HepG2 (cell line): ENCODE results near the gene COA3. TPM values are rescaled to one million over a fixed set of nuclear protein-coding genes. Genes with fewer than 3 reads are reported as not detected.

Source experiments
- MAZ ChIP-seq, 2 experiments: sonication (generic) in 1 of 2; formaldehyde crosslinking in 1 of 2; IDR thresholded peaks; 2 replicates each; pipeline versions ENCODE4 v1.5.0 to v1.6.1; 2012 to 2020; ENCODE audit warnings: low read depth in 2 of 2, mild to moderate bottlenecking in 2 of 2, borderline replicate concordance in 1 of 2, improper control_type of control experiment in 1 of 2, low read length in 1 of 2, missing genetic modification reagents in 1 of 2, moderate library complexity in 1 of 2
- RBM39 ChIP-seq: fragments of 200-400 bp; formaldehyde crosslinking; IDR thresholded peaks from one replicate; pipeline ENCODE4 v1.6.1; 2018; ENCODE audit warnings: antibody characterized with exemption, mild to moderate bottlenecking, low read depth, low read length; ENCODE audit not compliant: poor library complexity, severe bottlenecking
- SRSF1 ChIP-seq: fragments of 200-400 bp; formaldehyde crosslinking; optimal IDR thresholded peaks from 2 replicates; pipeline ENCODE3; 2017; ENCODE audit warnings: mild to moderate bottlenecking, low read depth, low read length, moderate library complexity
- ZNF274 ChIP-seq: sonication (generic); formaldehyde crosslinking; IDR thresholded peaks from 2 replicates; pipeline ENCODE4 v1.5.1; 2020; ENCODE audit warnings: mild to moderate bottlenecking, missing genetic modification reagents
- ZNF766 ChIP-seq: sonication (generic); formaldehyde crosslinking; IDR thresholded peaks from 2 replicates; pipeline ENCODE4 v1.5.0; 2020; ENCODE audit warnings: missing genetic modification reagents, borderline replicate concordance
- polyA plus RNA-seq, 8 experiments: library from polyadenylated mRNA; depleted of rRNA in 3 of 8; stranded (reverse) in 7 of 8; unstranded in 1 of 8; fragments of >200 nt; fragmentation: Illumina TruSeq in 4 of 8; extraction: Trizol in 4 of 8; gene quantifications; 2 replicates each; pipeline versions ENCODE4 v1.2.1 to v1.2.3, GENCODE V29; 2011 to 2016; ENCODE audit warnings: low read depth in 4 of 8, missing spikeins in 1 of 8, mixed read lengths in 1 of 8; ENCODE audit not compliant: insufficient read depth in 1 of 8
- total RNA-seq, 5 experiments: library from RNA; depleted of rRNA; stranded (reverse); fragments of >200 nt; fragmentation: Illumina TruSeq; extraction: Trizol; gene quantifications; 2 replicates each; pipeline ENCODE4 v1.2.3, GENCODE V29; 2016; ENCODE audit warnings: low read depth in 1 of 5
- TF ChIP-seq, protein P1 (sequence below): sonication (generic); formaldehyde crosslinking; IDR thresholded peaks from 2 replicates; pipeline ENCODE4 v1.8.1; 2023; ENCODE audit warnings: mild to moderate bottlenecking, inconsistent platforms, moderate library complexity, missing genetic modification reagents, borderline replicate concordance
- TF ChIP-seq, protein P2 (sequence below): sonication (generic); formaldehyde crosslinking; IDR thresholded peaks from 2 replicates; pipeline ENCODE4 v1.8.0; 2023; ENCODE audit warnings: mild to moderate bottlenecking, missing genetic modification reagents
- TF ChIP-seq, protein P3 (sequence below): sonication (generic); formaldehyde crosslinking; IDR thresholded peaks from 2 replicates; pipeline ENCODE4 v1.5.1; 2020; ENCODE audit warnings: mild to moderate bottlenecking, missing genetic modification reagents, moderate library complexity

Gene COA3
- total and polyA plus RNA-seq, 2 of the 13 experiments (the other 11 are each of a cell fraction or from before 2014, with no cell fraction given), result 133 to 202 TPM

DNA sequence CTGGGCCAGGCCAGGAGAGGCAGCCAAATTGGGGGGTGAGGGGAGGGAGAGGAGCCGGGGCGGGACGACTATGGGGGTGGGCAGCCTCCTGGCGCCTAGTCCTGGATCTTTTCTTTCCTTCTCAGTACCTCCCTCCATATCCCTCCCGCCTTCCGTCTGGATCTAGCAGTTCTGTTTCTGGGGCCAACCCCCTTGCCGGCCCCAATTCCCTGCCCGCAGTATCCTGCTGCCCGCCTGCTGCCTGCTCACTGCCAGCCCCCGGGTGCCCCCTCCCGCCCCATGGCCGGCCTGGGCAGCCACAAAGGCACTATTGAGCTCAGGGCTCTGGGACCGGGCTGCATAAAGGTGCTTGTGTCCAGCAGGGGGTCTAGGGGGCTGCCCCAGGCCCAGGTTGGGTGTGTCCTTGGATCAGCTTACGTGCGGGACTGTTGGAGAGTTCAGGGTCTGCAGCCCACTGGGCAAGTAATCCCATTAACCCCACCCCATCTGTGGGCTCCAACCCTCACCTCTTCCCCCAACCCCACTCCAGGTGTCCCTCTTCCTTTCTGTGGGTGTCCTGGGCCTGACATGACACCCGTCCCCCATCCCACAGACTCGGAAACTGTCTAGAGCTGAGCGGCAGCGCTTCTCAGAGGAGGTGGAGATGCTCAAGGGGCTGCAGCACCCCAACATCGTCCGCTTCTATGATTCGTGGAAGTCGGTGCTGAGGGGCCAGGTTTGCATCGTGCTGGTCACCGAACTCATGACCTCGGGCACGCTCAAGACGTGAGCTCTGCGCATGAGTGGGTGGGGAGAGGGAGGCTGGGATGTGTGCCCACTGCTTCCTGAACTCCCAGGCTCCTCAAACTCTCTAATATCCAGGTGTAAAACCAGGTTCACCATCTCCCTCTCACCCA lies 16.1 kb downstream of the COA3 start (continued):
- TF ChIP-seq MAZ (IDR thresholded peaks at IDR 0.05; ENCODE audit: borderline replicate concordance, low read depth, low read length) (no peak), MAZ (CRISPR knock-in tag; IDR thresholded peaks at IDR 0.05; ENCODE audit: low read depth) (peak; percentile 62; the same call in 1 of the 2 replicates), RBM39 (peak; percentile 43), ZNF274 (CRISPR knock-in tag) (0 out of 2 replicates have a peak, but pooled peaks have one; percentile 14), ZNF766 (no peak), SRSF1 (peak; percentile 76)
- TF ChIP-seq, protein P1, sequence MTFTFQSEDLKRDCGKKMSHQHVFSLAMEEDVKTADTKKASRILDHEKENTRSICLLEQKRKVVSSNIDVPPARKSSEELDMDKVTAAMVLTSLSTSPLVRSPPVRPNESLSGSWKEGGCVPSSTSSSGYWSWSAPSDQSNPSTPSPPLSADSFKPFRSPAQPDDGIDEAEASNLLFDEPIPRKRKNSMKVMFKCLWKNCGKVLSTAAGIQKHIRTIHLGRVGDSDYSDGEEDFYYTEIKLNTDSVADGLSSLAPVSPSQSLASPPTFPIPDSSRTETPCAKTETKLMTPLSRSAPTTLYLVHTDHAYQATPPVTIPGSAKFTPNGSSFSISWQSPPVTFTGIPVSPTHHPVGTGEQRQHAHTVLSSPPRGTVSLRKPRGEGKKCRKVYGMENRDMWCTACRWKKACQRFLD (CRISPR knock-in tag), result no peak
- TF ChIP-seq, protein P2, sequence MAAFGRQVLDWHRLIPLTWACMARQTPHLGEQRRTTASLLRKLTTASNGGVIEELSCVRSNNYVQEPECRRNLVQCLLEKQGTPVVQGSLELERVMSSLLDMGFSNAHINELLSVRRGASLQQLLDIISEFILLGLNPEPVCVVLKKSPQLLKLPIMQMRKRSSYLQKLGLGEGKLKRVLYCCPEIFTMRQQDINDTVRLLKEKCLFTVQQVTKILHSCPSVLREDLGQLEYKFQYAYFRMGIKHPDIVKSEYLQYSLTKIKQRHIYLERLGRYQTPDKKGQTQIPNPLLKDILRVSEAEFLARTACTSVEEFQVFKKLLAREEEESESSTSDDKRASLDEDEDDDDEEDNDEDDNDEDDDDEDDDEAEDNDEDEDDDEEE (CRISPR knock-in tag), result no peak; the same call in 1 of the 2 replicates
- TF ChIP-seq, protein P3, sequence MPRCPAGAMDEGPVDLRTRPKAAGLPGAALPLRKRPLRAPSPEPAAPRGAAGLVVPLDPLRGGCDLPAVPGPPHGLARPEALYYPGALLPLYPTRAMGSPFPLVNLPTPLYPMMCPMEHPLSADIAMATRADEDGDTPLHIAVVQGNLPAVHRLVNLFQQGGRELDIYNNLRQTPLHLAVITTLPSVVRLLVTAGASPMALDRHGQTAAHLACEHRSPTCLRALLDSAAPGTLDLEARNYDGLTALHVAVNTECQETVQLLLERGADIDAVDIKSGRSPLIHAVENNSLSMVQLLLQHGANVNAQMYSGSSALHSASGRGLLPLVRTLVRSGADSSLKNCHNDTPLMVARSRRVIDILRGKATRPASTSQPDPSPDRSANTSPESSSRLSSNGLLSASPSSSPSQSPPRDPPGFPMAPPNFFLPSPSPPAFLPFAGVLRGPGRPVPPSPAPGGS (CRISPR knock-in tag), result 0 out of 2 replicates have a peak, but pooled peaks have one; percentile 23
